ENCODE results near the gene CRYBB2.

Gene CRYBB2

GRCh38 chr22:25186140-25186539 is 33.3 kb upstream of the CRYBB2 start:
- TF ChIP-seq CTCF (IDR thresholded peaks at IDR 0.05; ENCODE audit: insufficient read depth, low read depth, low read length, missing control alignments) = no peak
- no peak for DNase-seq (ENCODE audit: low read depth)
- no peak overlapping the region for H3K4me3 ChIP-seq (ENCODE audit: low read depth, low read length)

- no peak for DNase-seq (ENCODE audit: low read depth)
- no peak for TF ChIP-seq CTCF (IDR thresholded peaks at IDR 0.05; ENCODE audit: insufficient read depth, low read depth, low read length, missing control alignments)
- no peak overlapping the region for H3K4me3 ChIP-seq (ENCODE audit: low read depth, low read length)
Observed at GRCh38 chr22:25187469-25187868, 32.0 kb upstream of the CRYBB2 start.

GRCh38 chr22:25192406-25192805 is 27.0 kb upstream of the CRYBB2 start:
- H3K4me3 ChIP-seq (ENCODE audit: low read depth, low read length) = no peak overlapping the region
- no peak for DNase-seq (ENCODE audit: low read depth)
- TF ChIP-seq CTCF (IDR thresholded peaks at IDR 0.05; ENCODE audit: insufficient read depth, low read depth, low read length, missing control alignments) = no peak

- DNase-seq (ENCODE audit: low read depth) = no peak
- no peak for TF ChIP-seq CTCF (IDR thresholded peaks at IDR 0.05; ENCODE audit: insufficient read depth, low read depth, low read length, missing control alignments)
- no peak overlapping the region for H3K4me3 ChIP-seq (ENCODE audit: low read depth, low read length)
Observed at GRCh38 chr22:25193130-25193529, 26.3 kb upstream of the CRYBB2 start.

- DNase-seq (ENCODE audit: low read depth) = no peak
- no peak for TF ChIP-seq CTCF (IDR thresholded peaks at IDR 0.05; ENCODE audit: insufficient read depth, low read depth, low read length, missing control alignments)
- no peak overlapping the region for H3K4me3 ChIP-seq (ENCODE audit: low read depth, low read length)
Observed at GRCh38 chr22:25193548-25193947, 25.9 kb upstream of the CRYBB2 start.

- TF ChIP-seq CTCF (IDR thresholded peaks at IDR 0.05; ENCODE audit: insufficient read depth, low read depth, low read length, missing control alignments) = no peak
- DNase-seq (ENCODE audit: low read depth) = no peak
Observed at GRCh38 chr22:25196326-25196725, 23.1 kb upstream of the CRYBB2 start.

GRCh38 chr22:25197340-25197739 is 22.1 kb upstream of the CRYBB2 start:
- H3K4me3 ChIP-seq (ENCODE audit: low read depth, low read length) = no peak overlapping the region
- TF ChIP-seq CTCF (IDR thresholded peaks at IDR 0.05; ENCODE audit: insufficient read depth, low read depth, low read length, missing control alignments) = no peak
- no peak for DNase-seq (ENCODE audit: low read depth)

More at GRCh38 chr22:25196326-25196725, 23.1 kb upstream of the CRYBB2 start:
- H3K4me3 ChIP-seq (ENCODE audit: low read depth, low read length) = no peak overlapping the region
